Measurements from ENCODE around the gene CRYM.

The CRYM gene

GRCh38 chr16:21267298-21267697 is 10.8 kb downstream of the CRYM start:
- DNase-seq (ENCODE audit: low spot score), result no peak
- TF ChIP-seq CTCF (IDR thresholded peaks at IDR 0.05; ENCODE audit: borderline replicate concordance, control extremely low read depth, extremely low read depth, insufficient read depth, missing control alignments), result no peak
- in situ Hi-C loops (cut with MboI; ENCODE audit: low sequenced_read_pairs, unreplicated experiment), result no loop called here

- TF ChIP-seq CTCF (IDR thresholded peaks at IDR 0.05; ENCODE audit: borderline replicate concordance, control extremely low read depth, extremely low read depth, insufficient read depth, missing control alignments), result no peak
- no peak for DNase-seq (ENCODE audit: low spot score)
- in situ Hi-C loops (cut with MboI; ENCODE audit: low sequenced_read_pairs, unreplicated experiment), result no loop called here
Observed at GRCh38 chr16:21265104-21265837, 12.8 kb downstream of the CRYM start.

- no peak for DNase-seq (ENCODE audit: low spot score)
- no peak for TF ChIP-seq CTCF (IDR thresholded peaks at IDR 0.05; ENCODE audit: borderline replicate concordance, control extremely low read depth, extremely low read depth, insufficient read depth, missing control alignments)
- in situ Hi-C loops (cut with MboI; ENCODE audit: low sequenced_read_pairs, unreplicated experiment), result no loop called here
Observed at GRCh38 chr16:21264571-21265036, 13.5 kb downstream of the CRYM start.

- TF ChIP-seq CTCF (IDR thresholded peaks at IDR 0.05; ENCODE audit: borderline replicate concordance, control extremely low read depth, extremely low read depth, insufficient read depth, missing control alignments), result no peak
- DNase-seq (ENCODE audit: low spot score), result peak; percentile 58
- in situ Hi-C loops (cut with MboI; ENCODE audit: low sequenced_read_pairs, unreplicated experiment), result no loop called here
Observed at GRCh38 chr16:21263640-21264570, 14.2 kb downstream of the CRYM start.

GRCh38 chr16:21262779-21263639 is 15.1 kb downstream of the CRYM start:
- no peak for TF ChIP-seq CTCF (IDR thresholded peaks at IDR 0.05; ENCODE audit: borderline replicate concordance, control extremely low read depth, extremely low read depth, insufficient read depth, missing control alignments)
- in situ Hi-C loops (cut with MboI; ENCODE audit: low sequenced_read_pairs, unreplicated experiment), result no loop called here
- DNase-seq (ENCODE audit: low spot score), result no peak

Measured in GM13976 (cell line).